WTC11 (cell line): ENCODE measurements around the gene ARHGAP22. TPM values are rescaled to one million over a fixed set of nuclear protein-coding genes. Genes with fewer than 3 reads are reported as not detected.
A peak's percentile ranks its signal among the peaks of the same experiment; 100 is the strongest.

Experiments
- ATAC-seq: fragments of 200-7000 bp; cut with Tn5 transposase; 2 replicates; pipeline ENCODE4 v1.10.0; 2021; ENCODE audit warnings: mild to moderate bottlenecking, moderate library complexity
- CTCF ChIA-PET: fragments of 300-600 bp; sonication (Branson Sonifier 250); formaldehyde crosslinking; loops from one replicate; lab custom pipeline; 2021; ENCODE audit warnings: antibody characterized with exemption; lab: Charles Lee
- POLR2A ChIA-PET: fragments of 350-600 bp; sonication (Branson Sonifier 250); formaldehyde crosslinking; loops from one replicate; lab custom pipeline; 2021; ENCODE audit warnings: antibody characterized with exemption; lab: Charles Lee
- DNase-seq: peaks from one replicate; pipeline ENCODE4 v3.0.0; 2021; ENCODE audit warnings: low spot score
- H3K27ac Mint-ChIP-seq: 2 replicates; pipeline ENCODE4 v1.8.0; 2021; ENCODE audit warnings: mixed read lengths
- H3K27me3 Mint-ChIP-seq: 2 replicates; pipeline ENCODE4 v1.8.0; 2021; ENCODE audit warnings: low read depth, mild to moderate bottlenecking, moderate library complexity, mixed read lengths
- H3K36me3 Mint-ChIP-seq: 2 replicates; pipeline ENCODE4 v1.8.0; 2021; ENCODE audit warnings: mixed read lengths
- H3K4me1 Mint-ChIP-seq: 2 replicates; pipeline ENCODE4 v1.8.0; 2022; ENCODE audit warnings: mixed read lengths
- H3K4me3 Mint-ChIP-seq: 2 replicates; pipeline ENCODE4 v1.8.0; 2021; ENCODE audit warnings: mild to moderate bottlenecking, moderate library complexity, mixed read lengths
- H3K9me3 Mint-ChIP-seq: 2 replicates; pipeline ENCODE4 v1.8.0; 2021; ENCODE audit warnings: mixed read lengths
- ATF6 ChIP-seq: sonication (generic); formaldehyde crosslinking; IDR thresholded peaks from 2 replicates; pipeline ENCODE4 v1.8.1; 2023; ENCODE audit warnings: mild to moderate bottlenecking, missing genetic modification reagents
- ETV6 ChIP-seq: sonication (generic); formaldehyde crosslinking; IDR thresholded peaks from 2 replicates; pipeline ENCODE4 v1.8.1; 2022; ENCODE audit warnings: mild to moderate bottlenecking, missing genetic modification reagents
- HMGA2 ChIP-seq: fragments of 250-450 bp; sonication (Bioruptor Pico); IDR thresholded peaks from 2 replicates; pipeline ENCODE4 v1.4.0; 2021; ENCODE audit warnings: mild to moderate bottlenecking, moderate library complexity
- JAZF1 ChIP-seq: fragments of 250-450 bp; sonication (Bioruptor Pico); IDR thresholded peaks from 2 replicates; pipeline ENCODE4 v1.9.0; 2021; ENCODE audit warnings: moderate library complexity, mild to moderate bottlenecking, inconsistent platforms
- MYBL2 ChIP-seq: sonication (generic); formaldehyde crosslinking; IDR thresholded peaks from 2 replicates; pipeline ENCODE4 v1.8.1; 2023; ENCODE audit warnings: mild to moderate bottlenecking, moderate library complexity, missing genetic modification reagents
- NFE2L1 ChIP-seq: sonication (generic); formaldehyde crosslinking; IDR thresholded peaks from 2 replicates; pipeline ENCODE4 v1.8.1; 2023; ENCODE audit warnings: missing genetic modification reagents
- PRDM15 ChIP-seq: sonication (generic); formaldehyde crosslinking; IDR thresholded peaks from 2 replicates; pipeline ENCODE4 v1.8.0; 2022; ENCODE audit warnings: missing genetic modification reagents
- TCF7 ChIP-seq: sonication (generic); formaldehyde crosslinking; IDR thresholded peaks from 2 replicates; pipeline ENCODE4 v1.8.0; 2022; ENCODE audit warnings: mild to moderate bottlenecking, low read depth, missing genetic modification reagents, moderate library complexity
- TEAD1 ChIP-seq: sonication (generic); formaldehyde crosslinking; IDR thresholded peaks from 2 replicates; pipeline ENCODE4 v1.8.0; 2022; ENCODE audit warnings: mild to moderate bottlenecking, missing genetic modification reagents
- ZNF232 ChIP-seq: sonication (generic); formaldehyde crosslinking; IDR thresholded peaks from 2 replicates; pipeline ENCODE4 v1.8.0; 2022; ENCODE audit warnings: mild to moderate bottlenecking, missing genetic modification reagents
- ZNF425 ChIP-seq: fragments of 250-450 bp; sonication (Bioruptor Pico); conservative IDR thresholded peaks from 2 replicates; pipeline ENCODE4 v1.9.0; 2021; ENCODE audit warnings: mild to moderate bottlenecking
- total RNA-seq: library from RNA; stranded (reverse); gene quantifications from 3 replicates; pipeline ENCODE4 v1.2.3, GENCODE V29; 2021
- TF ChIP-seq, protein P1 (sequence below): sonication (generic); formaldehyde crosslinking; IDR thresholded peaks from 2 replicates; pipeline ENCODE4 v1.8.1; 2022; ENCODE audit warnings: mild to moderate bottlenecking, missing genetic modification reagents, moderate library complexity, borderline replicate concordance
- TF ChIP-seq, protein P2 (sequence below): sonication (generic); formaldehyde crosslinking; IDR thresholded peaks from 2 replicates; pipeline ENCODE4 v1.8.0; 2023; ENCODE audit warnings: mild to moderate bottlenecking, missing genetic modification reagents
- TF ChIP-seq, protein P3 (sequence below): sonication (generic); formaldehyde crosslinking; IDR thresholded peaks from 2 replicates; pipeline ENCODE4 v1.8.1; 2023; ENCODE audit warnings: mild to moderate bottlenecking, moderate library complexity, missing genetic modification reagents

ARHGAP22 gene
- total RNA-seq, 1 experiment from 2014 or later = 8.6 TPM

GRCh38 chr10:48552946-48553564 lies 51.8 kb downstream of the ARHGAP22 start (continued):
- TF ChIP-seq PRDM15 (CRISPR knock-in tag) = no peak
- TF ChIP-seq HMGA2 (CRISPR knock-in tag) = no peak
- TF ChIP-seq ZNF425 (CRISPR knock-in tag) = no peak
- no peak for TF ChIP-seq JAZF1

DNA sequence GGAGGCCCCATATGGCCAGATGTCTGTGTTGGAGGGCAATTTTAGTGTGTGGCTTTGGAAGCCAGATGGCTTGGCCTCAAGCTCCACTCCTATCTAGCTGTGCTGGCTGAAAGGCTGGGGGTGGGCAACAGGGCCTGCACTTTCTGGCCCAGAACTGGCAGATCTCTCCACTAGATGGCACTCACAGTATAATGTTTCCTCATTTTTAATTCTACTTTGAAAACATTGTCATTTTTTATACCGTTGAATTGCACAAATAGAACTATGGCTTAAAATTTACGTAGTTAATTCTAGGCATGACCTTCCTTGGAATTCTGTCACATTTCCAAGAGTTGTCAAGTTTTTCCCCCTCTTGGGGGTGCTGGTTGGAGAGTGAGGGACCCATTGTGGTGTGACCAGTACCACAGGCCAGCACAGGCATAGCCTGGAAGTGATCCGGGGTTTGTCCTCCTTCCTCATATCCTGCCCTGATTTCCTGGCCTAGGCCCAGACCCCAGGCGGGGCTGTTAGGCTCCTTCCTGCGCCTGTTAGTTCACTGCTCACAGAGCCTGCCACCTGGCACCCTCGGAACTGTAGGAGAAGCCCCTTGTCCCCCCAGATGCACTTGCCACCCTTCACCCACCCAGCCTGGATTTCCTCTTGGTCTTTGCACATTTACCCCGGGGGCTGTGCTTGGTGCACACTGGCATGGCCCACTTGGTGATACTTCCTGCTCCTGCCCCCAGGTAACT lies 52.8 kb downstream of the ARHGAP22 start:
- Mint-ChIP-seq H3K4me1 (peaks cover 2% of the 10 kb centered on the region; the same call in 1 of the 2 replicates), H3K9me3 (peaks cover 8% of the 10 kb centered on the region), H3K36me3 (peaks cover 4% of the 10 kb centered on the region), H3K4me3 (no peak overlapping the region), H3K27ac (no peak overlapping the region), H3K27me3 (no peaks in the 10 kb centered on the region)
- ChIA-PET CTCF (interaction anchor here (0.6 to 15.9 kb wide), 25 partner anchors 9 to 612 kb away, joined by 3 to 268 read pairs (median 4); no protein-coding TSS in a partner anchor), POLR2A (no interaction called here)
- TF ChIP-seq TEAD1 (no peak), NFE2L1 (no peak), ATF6 (CRISPR knock-in tag) (no peak), MYBL2 (CRISPR knock-in tag) (no peak), ETV6 (no peak), TCF7 (CRISPR knock-in tag) (no peak), ZNF232 (CRISPR knock-in tag) (no peak)
- TF ChIP-seq, protein P1, sequence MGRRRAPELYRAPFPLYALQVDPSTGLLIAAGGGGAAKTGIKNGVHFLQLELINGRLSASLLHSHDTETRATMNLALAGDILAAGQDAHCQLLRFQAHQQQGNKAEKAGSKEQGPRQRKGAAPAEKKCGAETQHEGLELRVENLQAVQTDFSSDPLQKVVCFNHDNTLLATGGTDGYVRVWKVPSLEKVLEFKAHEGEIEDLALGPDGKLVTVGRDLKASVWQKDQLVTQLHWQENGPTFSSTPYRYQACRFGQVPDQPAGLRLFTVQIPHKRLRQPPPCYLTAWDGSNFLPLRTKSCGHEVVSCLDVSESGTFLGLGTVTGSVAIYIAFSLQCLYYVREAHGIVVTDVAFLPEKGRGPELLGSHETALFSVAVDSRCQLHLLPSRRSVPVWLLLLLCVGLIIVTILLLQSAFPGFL (CRISPR knock-in tag) = no peak
- TF ChIP-seq, protein P2, sequence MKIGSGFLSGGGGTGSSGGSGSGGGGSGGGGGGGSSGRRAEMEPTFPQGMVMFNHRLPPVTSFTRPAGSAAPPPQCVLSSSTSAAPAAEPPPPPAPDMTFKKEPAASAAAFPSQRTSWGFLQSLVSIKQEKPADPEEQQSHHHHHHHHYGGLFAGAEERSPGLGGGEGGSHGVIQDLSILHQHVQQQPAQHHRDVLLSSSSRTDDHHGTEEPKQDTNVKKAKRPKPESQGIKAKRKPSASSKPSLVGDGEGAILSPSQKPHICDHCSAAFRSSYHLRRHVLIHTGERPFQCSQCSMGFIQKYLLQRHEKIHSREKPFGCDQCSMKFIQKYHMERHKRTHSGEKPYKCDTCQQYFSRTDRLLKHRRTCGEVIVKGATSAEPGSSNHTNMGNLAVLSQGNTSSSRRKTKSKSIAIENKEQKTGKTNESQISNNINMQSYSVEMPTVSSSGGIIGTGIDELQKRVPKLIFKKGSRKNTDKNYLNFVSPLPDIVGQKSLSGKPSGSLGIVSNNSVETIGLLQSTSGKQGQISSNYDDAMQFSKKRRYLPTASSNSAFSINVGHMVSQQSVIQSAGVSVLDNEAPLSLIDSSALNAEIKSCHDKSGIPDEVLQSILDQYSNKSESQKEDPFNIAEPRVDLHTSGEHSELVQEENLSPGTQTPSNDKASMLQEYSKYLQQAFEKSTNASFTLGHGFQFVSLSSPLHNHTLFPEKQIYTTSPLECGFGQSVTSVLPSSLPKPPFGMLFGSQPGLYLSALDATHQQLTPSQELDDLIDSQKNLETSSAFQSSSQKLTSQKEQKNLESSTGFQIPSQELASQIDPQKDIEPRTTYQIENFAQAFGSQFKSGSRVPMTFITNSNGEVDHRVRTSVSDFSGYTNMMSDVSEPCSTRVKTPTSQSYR (CRISPR knock-in tag) = no peak
- TF ChIP-seq, protein P3, sequence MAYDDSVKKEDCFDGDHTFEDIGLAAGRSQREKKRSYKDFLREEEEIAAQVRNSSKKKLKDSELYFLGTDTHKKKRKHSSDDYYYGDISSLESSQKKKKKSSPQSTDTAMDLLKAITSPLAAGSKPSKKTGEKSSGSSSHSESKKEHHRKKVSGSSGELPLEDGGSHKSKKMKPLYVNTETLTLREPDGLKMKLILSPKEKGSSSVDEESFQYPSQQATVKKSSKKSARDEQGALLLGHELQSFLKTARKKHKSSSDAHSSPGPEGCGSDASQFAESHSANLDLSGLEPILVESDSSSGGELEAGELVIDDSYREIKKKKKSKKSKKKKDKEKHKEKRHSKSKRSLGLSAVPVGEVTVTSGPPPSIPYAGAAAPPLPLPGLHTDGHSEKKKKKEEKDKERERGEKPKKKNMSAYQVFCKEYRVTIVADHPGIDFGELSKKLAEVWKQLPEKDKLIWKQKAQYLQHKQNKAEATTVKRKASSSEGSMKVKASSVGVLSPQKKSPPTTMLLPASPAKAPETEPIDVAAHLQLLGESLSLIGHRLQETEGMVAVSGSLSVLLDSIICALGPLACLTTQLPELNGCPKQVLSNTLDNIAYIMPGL (CRISPR knock-in tag) = no peak
- ATAC-seq = peak; percentile 76
- DNase-seq = peak; percentile 43
